ENCODE measurements around the gene KRCC1. TPM values are rescaled to one million over a fixed set of nuclear protein-coding genes. Genes with fewer than 3 reads are reported as not detected.

The KRCC1 gene
- total and polyA plus RNA-seq, 9 of the 15 experiments (the other 6 are each of a cell fraction or from before 2014, with no cell fraction given), result 1.9 to 6.0 (median 2.2) TPM

GRCh38 chr2:87996570-87996969 is 59.0 kb downstream of the KRCC1 start (continued):
- TF ChIP-seq ZNF407 (IDR thresholded peaks at IDR 0.05; ENCODE audit: low read depth), result no peak
- no peak for TF ChIP-seq NFYB (IDR thresholded peaks at IDR 0.05; ENCODE audit: extremely low read depth, insufficient read length)
- TF ChIP-seq KLF16 (IDR thresholded peaks at IDR 0.05), result 0 out of 2 replicates have a peak, but pooled peaks have one; percentile 45
- TF ChIP-seq MGA (IDR thresholded peaks at IDR 0.05), result no peak
- TF ChIP-seq HNRNPUL1 (IDR thresholded peaks at IDR 0.05; ENCODE audit: low read length), result no peak
- TF ChIP-seq NR4A1 (CRISPR knock-in tag; IDR thresholded peaks at IDR 0.05), result no peak
- no peak for TF ChIP-seq NR4A1 (tag; IDR thresholded peaks at IDR 0.05)
- peak; percentile 46; the same call in 1 of the 2 replicates for TF ChIP-seq EP300 (IDR thresholded peaks at IDR 0.05; ENCODE audit: low read length)
